HFFc6 (cell line): ENCODE results near the gene BABAM2. TPM values are rescaled to one million over a fixed set of nuclear protein-coding genes. Genes with fewer than 3 reads are reported as not detected.

Experiments used
- DNase-seq: peaks from one replicate; pipeline ENCODE4 v3.0.0-alpha.2; 2018
- H3K27ac Mint-ChIP-seq: 2 replicates; pipeline ENCODE4 v1.8.0; 2020; ENCODE audit warnings: mild to moderate bottlenecking, mixed read lengths
- H3K27me3 Mint-ChIP-seq: 2 replicates; pipeline ENCODE4 v1.8.0; 2021; ENCODE audit warnings: mild to moderate bottlenecking, moderate library complexity, mixed read lengths; ENCODE audit not compliant: insufficient read depth
- H3K36me3 Mint-ChIP-seq: 2 replicates; pipeline ENCODE4 v1.8.0; 2021; ENCODE audit warnings: low read depth, mixed read lengths
- H3K4me1 Mint-ChIP-seq: 2 replicates; pipeline ENCODE4 v1.8.0; 2020; ENCODE audit warnings: low read depth, mixed read lengths
- H3K4me3 Mint-ChIP-seq: 2 replicates; pipeline ENCODE4 v1.8.0; 2020; ENCODE audit warnings: mild to moderate bottlenecking, moderate library complexity, mixed read lengths
- H3K9me3 Mint-ChIP-seq: 2 replicates; pipeline ENCODE4 v1.8.0; 2020; ENCODE audit warnings: mild to moderate bottlenecking, mixed read lengths
- total RNA-seq, 6 experiments: library from RNA; stranded (reverse); fragmentation: NEBNext Ultra II Directional; extraction: Animal tissue kit (Norgen Biotek cat#: 25700); gene quantifications; 2 replicates in 1 of 6; 3 replicates in 5 of 6; pipeline ENCODE4 v1.2.3, GENCODE V29; 2021
- TF ChIP-seq, protein P1 (sequence below): fragments of 200-600 bp; sonication (generic); IDR thresholded peaks from 2 replicates; pipeline ENCODE4 v1.5.0; 2021; ENCODE audit warnings: antibody characterized with exemption, mild to moderate bottlenecking

The BABAM2 gene
- total RNA-seq, 6 experiments from 2014 or later, result 30.8 to 46.6 (median 41.2) TPM

GRCh38 chr2:28202719-28203118 is 312.2 kb downstream of the BABAM2 start:
- no peaks in the 10 kb centered on the region for H3K27me3 Mint-ChIP-seq
- TF ChIP-seq, protein P1, sequence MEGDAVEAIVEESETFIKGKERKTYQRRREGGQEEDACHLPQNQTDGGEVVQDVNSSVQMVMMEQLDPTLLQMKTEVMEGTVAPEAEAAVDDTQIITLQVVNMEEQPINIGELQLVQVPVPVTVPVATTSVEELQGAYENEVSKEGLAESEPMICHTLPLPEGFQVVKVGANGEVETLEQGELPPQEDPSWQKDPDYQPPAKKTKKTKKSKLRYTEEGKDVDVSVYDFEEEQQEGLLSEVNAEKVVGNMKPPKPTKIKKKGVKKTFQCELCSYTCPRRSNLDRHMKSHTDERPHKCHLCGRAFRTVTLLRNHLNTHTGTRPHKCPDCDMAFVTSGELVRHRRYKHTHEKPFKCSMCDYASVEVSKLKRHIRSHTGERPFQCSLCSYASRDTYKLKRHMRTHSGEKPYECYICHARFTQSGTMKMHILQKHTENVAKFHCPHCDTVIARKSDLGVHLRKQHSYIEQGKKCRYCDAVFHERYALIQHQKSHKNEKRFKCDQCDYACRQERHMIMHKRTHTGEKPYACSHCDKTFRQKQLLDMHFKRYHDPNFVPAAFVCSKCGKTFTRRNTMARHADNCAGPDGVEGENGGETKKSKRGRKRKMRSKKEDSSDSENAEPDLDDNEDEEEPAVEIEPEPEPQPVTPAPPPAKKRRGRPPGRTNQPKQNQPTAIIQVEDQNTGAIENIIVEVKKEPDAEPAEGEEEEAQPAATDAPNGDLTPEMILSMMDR, result no peak
- no peaks in the 10 kb centered on the region for H3K36me3 Mint-ChIP-seq
- H3K4me1 Mint-ChIP-seq, result peaks cover 14% of the 10 kb centered on the region
- DNase-seq, result no peak
- H3K27ac Mint-ChIP-seq, result no peak overlapping the region
- H3K9me3 Mint-ChIP-seq, result no peaks in the 10 kb centered on the region
- no peak overlapping the region for H3K4me3 Mint-ChIP-seq

DNA sequence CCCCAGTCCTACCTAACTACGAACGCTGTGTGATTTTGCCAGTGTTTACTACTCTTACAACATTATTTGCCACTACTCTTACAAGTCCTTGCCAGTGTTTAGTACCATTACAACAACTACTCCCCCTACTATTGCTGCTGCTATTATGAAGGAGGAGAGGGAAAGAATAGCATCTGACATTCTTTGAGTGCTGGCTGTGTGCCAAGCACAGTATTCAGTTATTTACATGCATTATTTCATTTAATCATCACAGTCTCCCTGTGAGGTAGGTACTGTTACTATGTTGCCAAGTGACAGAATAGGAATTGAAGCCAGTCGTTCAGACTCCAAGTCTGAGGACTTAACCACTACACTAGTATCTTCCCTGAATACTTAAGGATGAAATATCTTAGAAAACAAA is 316.2 kb downstream of the BABAM2 start:
- H3K27ac Mint-ChIP-seq, result no peak overlapping the region

DNA sequence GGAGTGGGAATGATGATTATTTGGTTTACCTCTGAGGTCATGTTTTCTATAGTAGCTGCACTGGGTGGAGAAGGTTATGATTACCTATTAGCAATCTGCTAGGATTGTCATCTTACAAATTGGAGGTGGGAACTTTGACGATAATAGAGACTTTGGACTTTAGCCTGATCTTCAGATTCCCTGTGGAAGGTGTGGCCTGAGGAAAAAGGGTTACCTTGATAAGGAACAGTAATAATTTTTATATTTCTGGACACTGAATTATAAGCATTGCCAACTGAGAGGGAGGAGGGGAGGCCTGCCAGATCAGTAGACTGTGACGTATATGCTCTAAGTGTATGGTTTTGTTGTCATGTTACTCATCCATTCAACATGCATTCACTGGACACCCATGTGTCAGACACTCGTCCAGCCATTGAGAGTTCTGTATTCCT is 318.7 kb downstream of the BABAM2 start:
- no peak for DNase-seq
- Mint-ChIP-seq H3K4me1 (no peaks in the 10 kb centered on the region; the same call in 1 of the 2 replicates), H3K27me3 (no peaks in the 10 kb centered on the region), H3K9me3 (no peaks in the 10 kb centered on the region), H3K36me3 (no peaks in the 10 kb centered on the region), H3K4me3 (no peak overlapping the region), H3K27ac (no peak overlapping the region)
- TF ChIP-seq, protein P1, result no peak

More for the DNA sequence above, 316.2 kb downstream of the BABAM2 start:
- Mint-ChIP-seq H3K4me3 (no peak overlapping the region), H3K4me1 (no peaks in the 10 kb centered on the region; the same call in 1 of the 2 replicates), H3K9me3 (no peaks in the 10 kb centered on the region), H3K36me3 (no peaks in the 10 kb centered on the region), H3K27me3 (no peaks in the 10 kb centered on the region)
- DNase-seq, result no peak
- TF ChIP-seq, protein P1, result no peak

- Mint-ChIP-seq H3K27me3 (no peaks in the 10 kb centered on the region), H3K27ac (no peak overlapping the region), H3K9me3 (no peaks in the 10 kb centered on the region), H3K36me3 (no peaks in the 10 kb centered on the region), H3K4me3 (no peak overlapping the region), H3K4me1 (no peaks in the 10 kb centered on the region; the same call in 1 of the 2 replicates)
- TF ChIP-seq, protein P1, result no peak
- DNase-seq, result no peak
Observed at GRCh38 chr2:28209864-28210263, 319.3 kb downstream of the BABAM2 start.

DNA sequence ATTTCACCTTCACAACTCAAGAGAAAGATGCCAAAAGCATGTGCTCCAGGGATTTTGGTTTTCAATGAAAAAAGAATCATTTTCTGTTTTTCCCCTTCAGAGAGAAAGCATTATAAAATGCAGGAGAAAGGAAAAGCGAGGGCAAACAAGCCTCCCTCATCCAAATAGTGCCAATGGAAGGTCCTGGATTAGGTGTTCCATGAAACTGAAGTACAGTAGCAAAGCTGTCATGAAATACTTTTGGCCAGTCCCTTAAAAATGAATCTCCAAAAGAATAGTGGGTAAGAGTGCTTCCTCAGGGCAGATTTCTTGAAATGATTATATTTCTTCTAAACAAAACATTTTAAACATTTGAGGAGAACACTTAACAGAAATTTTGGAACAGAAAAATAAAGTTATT is 320.0 kb downstream of the BABAM2 start:
- H3K9me3 Mint-ChIP-seq, result no peaks in the 10 kb centered on the region
- no peak for DNase-seq
- TF ChIP-seq, protein P1, result no peak
- H3K4me1 Mint-ChIP-seq, result no peaks in the 10 kb centered on the region; the same call in 1 of the 2 replicates
- no peak overlapping the region for H3K27ac Mint-ChIP-seq
- H3K27me3 Mint-ChIP-seq, result no peaks in the 10 kb centered on the region; the same call in 1 of the 2 replicates
- H3K36me3 Mint-ChIP-seq, result no peaks in the 10 kb centered on the region
- H3K4me3 Mint-ChIP-seq, result no peak overlapping the region

GRCh38 chr2:28216331-28216730 is 325.8 kb downstream of the BABAM2 start:
- H3K27ac Mint-ChIP-seq, result no peak overlapping the region
- peaks cover 7% of the 10 kb centered on the region for H3K4me1 Mint-ChIP-seq
- TF ChIP-seq, protein P1, result no peak
- no peak for DNase-seq
- no peaks in the 10 kb centered on the region for H3K9me3 Mint-ChIP-seq
- H3K36me3 Mint-ChIP-seq, result no peaks in the 10 kb centered on the region
- H3K4me3 Mint-ChIP-seq, result no peak overlapping the region
- H3K27me3 Mint-ChIP-seq, result no peaks in the 10 kb centered on the region; the same call in 1 of the 2 replicates
